HEK293 (cell line): ENCODE results near the gene ALOX12B.

ENCODE experiments used
- ELK4 ChIP-seq: IDR thresholded peaks from 2 replicates; pipeline ENCODE4 v1.6.1; 2011; ENCODE audit warnings: mild to moderate bottlenecking, low read depth, low read length, borderline replicate concordance
- GFI1B ChIP-seq: fragments of 450-650 bp; formaldehyde crosslinking; IDR thresholded peaks from 2 replicates; pipeline ENCODE4 v1.5.1; 2016; ENCODE audit warnings: missing biosample characterization, missing genetic modification characterization
- GLIS1 ChIP-seq: fragments of 450-650 bp; formaldehyde crosslinking; IDR thresholded peaks from 2 replicates; pipeline ENCODE4 v1.5.1; 2016; ENCODE audit warnings: missing biosample characterization, missing genetic modification characterization
- GLIS2 ChIP-seq: fragments of 450-650 bp; formaldehyde crosslinking; IDR thresholded peaks from 2 replicates; pipeline ENCODE4 v1.5.1; 2016; ENCODE audit warnings: missing biosample characterization, missing genetic modification characterization
- HOXA7 ChIP-seq: sonication (generic); formaldehyde crosslinking; IDR thresholded peaks from 2 replicates; pipeline ENCODE4 v1.8.1; 2022; ENCODE audit warnings: missing genetic modification reagents, borderline replicate concordance
- HOXC10 ChIP-seq: sonication (generic); formaldehyde crosslinking; IDR thresholded peaks from 2 replicates; pipeline ENCODE4 v1.8.1; 2023; ENCODE audit warnings: mild to moderate bottlenecking, missing genetic modification reagents
- KLF17 ChIP-seq: fragments of 450-650 bp; formaldehyde crosslinking; IDR thresholded peaks from 2 replicates; pipeline ENCODE4 v1.5.1; 2016; ENCODE audit warnings: missing biosample characterization, missing genetic modification characterization
- MYNN ChIP-seq: fragments of 450-650 bp; formaldehyde crosslinking; IDR thresholded peaks from 2 replicates; pipeline ENCODE4 v1.5.1; 2016; ENCODE audit warnings: missing biosample characterization, missing genetic modification characterization, borderline replicate concordance
- PBX3 ChIP-seq: sonication (generic); formaldehyde crosslinking; IDR thresholded peaks from 2 replicates; pipeline ENCODE4 v1.8.1; 2022; ENCODE audit warnings: mild to moderate bottlenecking, moderate library complexity, missing genetic modification reagents
- RBAK ChIP-seq: fragments of 450-650 bp; formaldehyde crosslinking; IDR thresholded peaks from 2 replicates; pipeline ENCODE4 v1.5.1; 2016; ENCODE audit warnings: missing biosample characterization, missing genetic modification characterization
- SCRT1 ChIP-seq: fragments of 450-650 bp; formaldehyde crosslinking; IDR thresholded peaks from 2 replicates; pipeline ENCODE4 v1.5.1; 2016; ENCODE audit warnings: missing biosample characterization, missing genetic modification characterization, borderline replicate concordance
- ZBTB8A ChIP-seq: fragments of 450-650 bp; formaldehyde crosslinking; IDR thresholded peaks from 2 replicates; pipeline ENCODE4 v1.5.1; 2016; ENCODE audit warnings: missing biosample characterization, missing genetic modification characterization
- ZNF202 ChIP-seq: fragments of 450-650 bp; formaldehyde crosslinking; IDR thresholded peaks from 2 replicates; pipeline ENCODE4 v1.5.1; 2016; ENCODE audit warnings: missing biosample characterization, missing genetic modification characterization, borderline replicate concordance
- ZNF239 ChIP-seq: fragments of 450-650 bp; formaldehyde crosslinking; IDR thresholded peaks from 2 replicates; pipeline ENCODE4 v1.5.1; 2016; ENCODE audit warnings: missing biosample characterization, missing genetic modification characterization
- ZNF24 ChIP-seq: fragments of 450-650 bp; formaldehyde crosslinking; IDR thresholded peaks from 2 replicates; pipeline ENCODE4 v1.5.1; 2016; ENCODE audit warnings: missing biosample characterization, missing genetic modification characterization
- ZNF280C ChIP-seq: fragments of 450-650 bp; formaldehyde crosslinking; IDR thresholded peaks from 2 replicates; pipeline ENCODE4 v1.5.1; 2016; ENCODE audit warnings: missing biosample characterization, missing genetic modification characterization
- ZNF37A ChIP-seq: fragments of 450-650 bp; IDR thresholded peaks from 2 replicates; pipeline ENCODE4 v1.5.1; 2018; ENCODE audit warnings: missing biosample characterization, missing genetic modification characterization
- ZNF449 ChIP-seq: fragments of 450-650 bp; formaldehyde crosslinking; IDR thresholded peaks from 2 replicates; pipeline ENCODE4 v1.5.1; 2017; ENCODE audit warnings: missing biosample characterization, mild to moderate bottlenecking, missing genetic modification characterization, moderate library complexity
- ZNF571 ChIP-seq: fragments of 450-650 bp; formaldehyde crosslinking; IDR thresholded peaks from 2 replicates; pipeline ENCODE4 v1.5.0; 2017; ENCODE audit warnings: missing biosample characterization, missing genetic modification characterization
- ZNF701 ChIP-seq: fragments of 450-650 bp; formaldehyde crosslinking; IDR thresholded peaks from 2 replicates; pipeline ENCODE4 v1.5.1; 2016; ENCODE audit warnings: missing biosample characterization, missing genetic modification characterization
- ZNF76 ChIP-seq: fragments of 450-650 bp; formaldehyde crosslinking; IDR thresholded peaks from 2 replicates; pipeline ENCODE4; 2016; ENCODE audit warnings: low read depth, missing biosample characterization, missing genetic modification characterization, borderline replicate concordance
- ZNF837 ChIP-seq: fragments of 450-650 bp; formaldehyde crosslinking; IDR thresholded peaks from 2 replicates; pipeline ENCODE4 v1.5.1; 2016; ENCODE audit warnings: missing biosample characterization, missing genetic modification characterization
- TF ChIP-seq, protein P1 (sequence below): fragments of 450-650 bp; formaldehyde crosslinking; IDR thresholded peaks from 2 replicates; pipeline ENCODE4 v1.5.1; 2017; ENCODE audit warnings: missing biosample characterization, missing genetic modification characterization
- TF ChIP-seq, protein P2 (sequence below): fragments of 450-650 bp; formaldehyde crosslinking; conservative IDR thresholded peaks from 2 replicates; pipeline ENCODE4 v1.5.1; 2016; ENCODE audit warnings: low read depth, missing biosample characterization, missing genetic modification characterization
- TF ChIP-seq, protein P3 (sequence below): fragments of 450-650 bp; formaldehyde crosslinking; IDR thresholded peaks from 2 replicates; pipeline ENCODE4 v1.5.1; 2017; ENCODE audit warnings: missing biosample characterization, missing genetic modification characterization

Gene ALOX12B

DNA sequence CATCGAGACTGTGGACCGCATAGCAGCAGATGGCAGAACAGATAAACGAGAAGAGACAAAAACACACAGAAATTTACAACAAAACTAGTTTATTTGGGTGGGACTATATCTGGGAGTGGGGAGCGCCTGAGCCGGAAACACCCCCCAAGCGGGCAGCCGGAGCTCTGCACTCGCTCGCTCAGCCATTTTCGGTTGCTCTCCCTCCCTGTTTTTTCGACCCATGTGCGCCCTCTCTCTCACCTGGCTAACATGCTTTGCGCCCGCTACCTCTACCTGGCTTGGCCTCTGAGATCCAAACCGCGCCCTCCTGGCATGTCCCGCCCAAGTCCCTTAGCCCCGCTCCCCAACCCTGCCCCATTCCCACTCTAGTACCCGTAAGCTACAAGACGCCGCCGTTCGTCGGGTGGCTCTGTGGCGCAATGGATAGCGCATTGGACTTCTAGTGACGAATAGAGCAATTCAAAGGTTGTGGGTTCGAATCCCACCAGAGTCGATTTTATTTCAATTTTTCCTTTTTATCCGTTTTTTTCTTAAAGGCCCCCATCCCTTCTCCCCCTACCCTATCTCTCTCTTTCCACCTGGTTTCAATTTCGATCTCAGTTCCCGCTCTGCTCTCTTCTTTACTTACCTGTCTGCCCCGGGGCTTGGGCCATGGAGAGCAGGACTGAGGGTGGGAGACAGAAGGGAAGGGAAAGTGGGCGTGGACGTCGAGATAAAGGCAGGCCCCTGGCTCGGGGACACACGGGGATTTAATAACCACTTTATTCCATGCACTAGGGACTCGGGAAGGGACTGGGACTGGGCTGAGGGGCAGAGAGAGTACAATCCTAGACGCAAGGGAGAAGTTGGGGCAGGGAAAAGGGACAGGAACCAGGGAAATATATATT lies 33.2 kb upstream of the ALOX12B start (continued):
- TF ChIP-seq ZNF280C (tag by site-specific recombination): no peak
- TF ChIP-seq HOXA7 (CRISPR knock-in tag): no peak
- TF ChIP-seq, protein P1, sequence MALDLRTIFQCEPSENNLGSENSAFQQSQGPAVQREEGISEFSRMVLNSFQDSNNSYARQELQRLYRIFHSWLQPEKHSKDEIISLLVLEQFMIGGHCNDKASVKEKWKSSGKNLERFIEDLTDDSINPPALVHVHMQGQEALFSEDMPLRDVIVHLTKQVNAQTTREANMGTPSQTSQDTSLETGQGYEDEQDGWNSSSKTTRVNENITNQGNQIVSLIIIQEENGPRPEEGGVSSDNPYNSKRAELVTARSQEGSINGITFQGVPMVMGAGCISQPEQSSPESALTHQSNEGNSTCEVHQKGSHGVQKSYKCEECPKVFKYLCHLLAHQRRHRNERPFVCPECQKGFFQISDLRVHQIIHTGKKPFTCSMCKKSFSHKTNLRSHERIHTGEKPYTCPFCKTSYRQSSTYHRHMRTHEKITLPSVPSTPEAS (tag by site-specific recombination): no peak
- TF ChIP-seq ZNF202 (tag by site-specific recombination): no peak
- TF ChIP-seq PBX3 (CRISPR knock-in tag): no peak
- peak; percentile 53 for TF ChIP-seq GLIS2 (tag by site-specific recombination)
- no peak for TF ChIP-seq RBAK (tag by site-specific recombination)
- TF ChIP-seq, protein P2, sequence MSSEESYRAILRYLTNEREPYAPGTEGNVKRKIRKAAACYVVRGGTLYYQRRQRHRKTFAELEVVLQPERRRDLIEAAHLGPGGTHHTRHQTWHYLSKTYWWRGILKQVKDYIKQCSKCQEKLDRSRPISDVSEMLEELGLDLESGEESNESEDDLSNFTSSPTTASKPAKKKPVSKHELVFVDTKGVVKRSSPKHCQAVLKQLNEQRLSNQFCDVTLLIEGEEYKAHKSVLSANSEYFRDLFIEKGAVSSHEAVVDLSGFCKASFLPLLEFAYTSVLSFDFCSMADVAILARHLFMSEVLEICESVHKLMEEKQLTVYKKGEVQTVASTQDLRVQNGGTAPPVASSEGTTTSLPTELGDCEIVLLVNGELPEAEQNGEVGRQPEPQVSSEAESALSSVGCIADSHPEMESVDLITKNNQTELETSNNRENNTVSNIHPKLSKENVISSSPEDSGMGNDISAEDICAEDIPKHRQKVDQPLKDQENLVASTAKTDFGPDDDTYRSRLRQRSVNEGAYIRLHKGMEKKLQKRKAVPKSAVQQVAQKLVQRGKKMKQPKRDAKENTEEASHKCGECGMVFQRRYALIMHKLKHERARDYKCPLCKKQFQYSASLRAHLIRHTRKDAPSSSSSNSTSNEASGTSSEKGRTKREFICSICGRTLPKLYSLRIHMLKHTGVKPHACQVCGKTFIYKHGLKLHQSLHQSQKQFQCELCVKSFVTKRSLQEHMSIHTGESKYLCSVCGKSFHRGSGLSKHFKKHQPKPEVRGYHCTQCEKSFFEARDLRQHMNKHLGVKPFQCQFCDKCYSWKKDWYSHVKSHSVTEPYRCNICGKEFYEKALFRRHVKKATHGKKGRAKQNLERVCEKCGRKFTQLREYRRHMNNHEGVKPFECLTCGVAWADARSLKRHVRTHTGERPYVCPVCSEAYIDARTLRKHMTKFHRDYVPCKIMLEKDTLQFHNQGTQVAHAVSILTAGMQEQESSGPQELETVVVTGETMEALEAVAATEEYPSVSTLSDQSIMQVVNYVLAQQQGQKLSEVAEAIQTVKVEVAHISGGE: peak; percentile 50
- TF ChIP-seq, protein P3, sequence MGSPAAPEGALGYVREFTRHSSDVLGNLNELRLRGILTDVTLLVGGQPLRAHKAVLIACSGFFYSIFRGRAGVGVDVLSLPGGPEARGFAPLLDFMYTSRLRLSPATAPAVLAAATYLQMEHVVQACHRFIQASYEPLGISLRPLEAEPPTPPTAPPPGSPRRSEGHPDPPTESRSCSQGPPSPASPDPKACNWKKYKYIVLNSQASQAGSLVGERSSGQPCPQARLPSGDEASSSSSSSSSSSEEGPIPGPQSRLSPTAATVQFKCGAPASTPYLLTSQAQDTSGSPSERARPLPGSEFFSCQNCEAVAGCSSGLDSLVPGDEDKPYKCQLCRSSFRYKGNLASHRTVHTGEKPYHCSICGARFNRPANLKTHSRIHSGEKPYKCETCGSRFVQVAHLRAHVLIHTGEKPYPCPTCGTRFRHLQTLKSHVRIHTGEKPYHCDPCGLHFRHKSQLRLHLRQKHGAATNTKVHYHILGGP (tag by site-specific recombination): no peak
- TF ChIP-seq ZNF571 (tag by site-specific recombination): no peak
- TF ChIP-seq ZBTB8A (tag by site-specific recombination): peak; percentile 91
- TF ChIP-seq ZNF24 (tag by site-specific recombination): peak; percentile 91
- 0 out of 2 replicates have a peak, but pooled peaks have one; percentile 30 for TF ChIP-seq HOXC10 (CRISPR knock-in tag)
- TF ChIP-seq MYNN (tag by site-specific recombination): no peak
- peak; percentile 69; the same call in 1 of the 2 replicates for TF ChIP-seq GFI1B (tag by site-specific recombination)
- no peak for TF ChIP-seq ZNF239 (tag by site-specific recombination)
- no peak; the same call in 1 of the 2 replicates for TF ChIP-seq ZNF449 (tag by site-specific recombination)
- TF ChIP-seq SCRT1 (tag by site-specific recombination): 0 out of 2 replicates have a peak, but pooled peaks have one; percentile 20
- TF ChIP-seq ELK4: no peak
- peak; percentile 19; the same call in 1 of the 2 replicates for TF ChIP-seq ZNF76 (tag by site-specific recombination)
- TF ChIP-seq ZNF837 (tag by site-specific recombination): no peak
- TF ChIP-seq ZNF37A (tag by site-specific recombination): no peak
- TF ChIP-seq ZNF701 (tag by site-specific recombination): no peak
- peak; percentile 18; the same call in 1 of the 2 replicates for TF ChIP-seq GLIS1
- TF ChIP-seq KLF17 (tag by site-specific recombination): peak; percentile 91; the same call in 1 of the 2 replicates
